HEK293 (cell line): ENCODE results near the gene ZCCHC7.
A peak's percentile ranks its signal among the peaks of the same experiment; 100 is the strongest.

Source experiments
- CTCF ChIA-PET: fragments of 350-600 bp; formaldehyde crosslinking; extraction: SDS; loops from one replicate; lab custom pipeline; 2021; ENCODE audit warnings: antibody characterized with exemption; lab: Yijun Ruan, JAX
- POLR2A ChIA-PET: fragments of 300-600 bp; formaldehyde crosslinking; extraction: SDS; loops from one replicate; lab custom pipeline; 2020; ENCODE audit warnings: antibody characterized with exemption, inconsistent platforms; lab: Yijun Ruan, JAX
- H3K27ac ChIP-seq: fragments of 200-500 bp; sonication (Bioruptor generic); 2 replicates; pipeline ENCODE4 v1.5.1; 2014; ENCODE audit warnings: low read depth, low read length, control low read depth, inconsistent platforms; ENCODE audit errors: extremely low read depth
- H3K36me3 ChIP-seq, 2 experiments: fragments of 200-500 bp in 1 of 2; sonication (Bioruptor generic) in 1 of 2; 1 replicate in 1 of 2; 2 replicates in 1 of 2; pipeline ENCODE4 v1.5.1; 2014 to 2017; ENCODE audit warnings: inconsistent platforms in 2 of 2, low read length in 2 of 2; ENCODE audit not compliant: control insufficient read depth in 2 of 2, insufficient read depth in 1 of 2
- H3K4me1 ChIP-seq: fragments of 200-500 bp; sonication (Bioruptor generic); 2 replicates; pipeline ENCODE4 v1.5.1; 2014; ENCODE audit warnings: mild to moderate bottlenecking, low read length, inconsistent platforms; ENCODE audit not compliant: control insufficient read depth, insufficient read depth
- H3K4me3 ChIP-seq: 2 replicates; pipeline ENCODE4 v1.5.1; 2011; ENCODE audit warnings: low read depth, mild to moderate bottlenecking, control low read depth, low read length, moderate library complexity
- H3K9me3 ChIP-seq: fragments of 200-500 bp; sonication (Bioruptor generic); 2 replicates; pipeline ENCODE4 v1.5.1; 2014; ENCODE audit warnings: low read depth, low read length, inconsistent platforms; ENCODE audit not compliant: control insufficient read depth, insufficient read depth
- KLF10 ChIP-seq: fragments of 450-650 bp; IDR thresholded peaks from 2 replicates; pipeline ENCODE4 v1.5.1; 2018; ENCODE audit warnings: missing biosample characterization, mild to moderate bottlenecking, missing genetic modification characterization
- KLF16 ChIP-seq: fragments of 450-650 bp; formaldehyde crosslinking; IDR thresholded peaks from 2 replicates; pipeline ENCODE4 v1.5.1; 2017; ENCODE audit warnings: missing biosample characterization, missing genetic modification characterization
- KLF9 ChIP-seq: fragments of 450-650 bp; formaldehyde crosslinking; IDR thresholded peaks from 2 replicates; pipeline ENCODE4 v1.5.1; 2016; ENCODE audit warnings: missing biosample characterization, missing genetic modification characterization, low read depth
- SP7 ChIP-seq: fragments of 450-650 bp; formaldehyde crosslinking; IDR thresholded peaks from 2 replicates; pipeline ENCODE4 v1.5.1; 2016; ENCODE audit warnings: missing biosample characterization, missing genetic modification characterization
- TRIM28 ChIP-seq: IDR thresholded peaks from 2 replicates; pipeline ENCODE4 v1.6.1; 2011; ENCODE audit warnings: low read length, control low read depth, borderline replicate concordance
- ZNF121 ChIP-seq: fragments of 450-650 bp; formaldehyde crosslinking; IDR thresholded peaks from 2 replicates; pipeline ENCODE4 v1.5.1; 2016; ENCODE audit warnings: missing biosample characterization, missing genetic modification characterization
- ZNF174 ChIP-seq: fragments of 450-650 bp; formaldehyde crosslinking; IDR thresholded peaks from 2 replicates; pipeline ENCODE4 v1.5.0; 2017; ENCODE audit warnings: missing biosample characterization, mild to moderate bottlenecking, missing genetic modification characterization
- ZNF302 ChIP-seq: fragments of 450-650 bp; formaldehyde crosslinking; IDR thresholded peaks from 2 replicates; pipeline ENCODE4 v1.5.1; 2016; ENCODE audit warnings: missing biosample characterization, missing genetic modification characterization, low read depth
- ZNF366 ChIP-seq: fragments of 450-650 bp; formaldehyde crosslinking; conservative IDR thresholded peaks from 2 replicates; pipeline ENCODE4 v1.5.1; 2016; ENCODE audit warnings: missing biosample characterization, missing genetic modification characterization
- ZNF426 ChIP-seq: fragments of 450-650 bp; formaldehyde crosslinking; IDR thresholded peaks from 2 replicates; pipeline ENCODE4 v1.5.1; 2017; ENCODE audit warnings: missing biosample characterization, missing genetic modification characterization, mild to moderate bottlenecking, inconsistent platforms, moderate library complexity
- ZNF473 ChIP-seq: fragments of 450-650 bp; formaldehyde crosslinking; IDR thresholded peaks from 2 replicates; pipeline ENCODE4 v1.5.1; 2017; ENCODE audit warnings: missing biosample characterization, missing genetic modification characterization
- ZNF544 ChIP-seq: fragments of 450-650 bp; formaldehyde crosslinking; IDR thresholded peaks from 2 replicates; pipeline ENCODE4 v1.5.0; 2017; ENCODE audit warnings: missing biosample characterization, missing genetic modification characterization
- ZNF610 ChIP-seq: fragments of 450-650 bp; formaldehyde crosslinking; IDR thresholded peaks from 2 replicates; pipeline ENCODE4 v1.5.1; 2016; ENCODE audit warnings: missing biosample characterization, missing genetic modification characterization, borderline replicate concordance
- ZNF629 ChIP-seq: fragments of 450-650 bp; formaldehyde crosslinking; IDR thresholded peaks from 2 replicates; pipeline ENCODE4 v1.5.1; 2017; ENCODE audit warnings: missing biosample characterization, missing genetic modification characterization
- ZNF830 ChIP-seq: fragments of 450-650 bp; IDR thresholded peaks from 2 replicates; pipeline ENCODE4 v1.5.0; 2018; ENCODE audit warnings: missing biosample characterization, missing genetic modification characterization, low read depth, mild to moderate bottlenecking, moderate library complexity
- ZNF837 ChIP-seq: fragments of 450-650 bp; formaldehyde crosslinking; IDR thresholded peaks from 2 replicates; pipeline ENCODE4 v1.5.1; 2016; ENCODE audit warnings: missing biosample characterization, missing genetic modification characterization
- ZSCAN4 ChIP-seq: fragments of 450-650 bp; formaldehyde crosslinking; IDR thresholded peaks from 2 replicates; pipeline ENCODE4 v1.5.1; 2017; ENCODE audit warnings: missing biosample characterization, missing genetic modification characterization
- TF ChIP-seq, protein P1 (sequence below): fragments of 450-650 bp; formaldehyde crosslinking; IDR thresholded peaks from 2 replicates; pipeline ENCODE4 v1.5.1; 2016; ENCODE audit warnings: missing biosample characterization, missing genetic modification characterization
- TF ChIP-seq, protein P2 (sequence below): fragments of 450-650 bp; formaldehyde crosslinking; conservative IDR thresholded peaks from 2 replicates; pipeline ENCODE4 v1.5.1; 2016; ENCODE audit warnings: low read depth, missing biosample characterization, missing genetic modification characterization
- TF ChIP-seq, protein P3 (sequence below): fragments of 450-650 bp; formaldehyde crosslinking; IDR thresholded peaks from 2 replicates; pipeline ENCODE4 v1.5.1; 2016; ENCODE audit warnings: missing biosample characterization, missing genetic modification characterization

The ZCCHC7 gene

DNA sequence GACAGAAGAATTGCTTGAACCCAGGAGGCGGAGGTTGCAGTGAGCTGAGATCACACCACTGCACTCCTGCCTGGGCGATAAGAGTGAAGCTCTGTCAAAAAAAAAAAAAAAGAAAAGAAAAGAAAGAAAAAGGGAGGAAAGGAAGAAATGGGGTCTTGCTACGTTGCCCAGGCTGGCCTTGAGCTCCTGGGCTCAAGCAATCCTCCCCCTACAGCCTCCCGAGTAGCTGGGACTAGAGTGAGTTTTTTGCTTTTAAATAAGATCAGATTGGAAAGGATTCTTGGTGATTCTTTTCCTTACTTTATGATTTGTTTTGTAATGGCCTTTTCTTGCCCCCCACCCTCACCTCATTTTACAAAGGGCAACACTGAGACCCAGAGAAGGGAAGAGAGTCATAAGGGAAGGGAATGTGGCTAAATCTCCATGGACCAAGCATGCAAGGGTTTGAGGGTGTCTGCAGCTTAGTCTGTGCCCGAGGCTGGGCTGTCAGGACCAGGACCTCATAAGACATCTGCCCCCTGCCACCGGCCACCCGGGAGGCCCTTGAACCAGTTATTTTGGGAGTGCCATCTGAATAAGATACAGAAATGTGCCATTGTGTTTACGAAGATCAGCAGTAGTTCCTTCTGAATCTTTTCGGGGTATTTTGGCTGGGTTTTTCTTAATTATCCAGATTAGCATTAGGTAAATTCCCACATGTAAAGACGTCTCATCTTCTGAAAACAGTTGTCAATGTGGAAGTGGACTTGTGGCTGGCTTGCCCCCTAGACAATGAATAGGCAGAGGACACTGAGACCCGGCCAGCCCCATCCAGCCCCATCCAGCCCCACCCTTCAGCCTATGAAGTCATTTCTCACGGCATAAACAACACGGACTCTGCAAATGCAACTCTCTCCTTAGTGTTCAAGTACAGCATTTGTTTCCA lies 257.6 kb downstream of the ZCCHC7 start:
- Histone ChIP-seq H3K9me3 (no peaks in the 10 kb centered on the region), H3K4me1 (no peaks in the 10 kb centered on the region), H3K27ac (no peak overlapping the region), H3K36me3 (no peaks in the 10 kb centered on the region), H3K4me3 (no peak overlapping the region)
- POLR2A ChIA-PET: no interaction called here
- CTCF ChIA-PET: interaction anchor here (0.6 to 1.4 kb wide), 2 partner anchors 9 to 13 kb away, joined by 3 read pairs; no protein-coding TSS in a partner anchor
- TF ChIP-seq ZNF174 (tag by site-specific recombination): no peak
- TF ChIP-seq ZNF121: 0 out of 2 replicates have a peak, but pooled peaks have one; percentile 37

DNA sequence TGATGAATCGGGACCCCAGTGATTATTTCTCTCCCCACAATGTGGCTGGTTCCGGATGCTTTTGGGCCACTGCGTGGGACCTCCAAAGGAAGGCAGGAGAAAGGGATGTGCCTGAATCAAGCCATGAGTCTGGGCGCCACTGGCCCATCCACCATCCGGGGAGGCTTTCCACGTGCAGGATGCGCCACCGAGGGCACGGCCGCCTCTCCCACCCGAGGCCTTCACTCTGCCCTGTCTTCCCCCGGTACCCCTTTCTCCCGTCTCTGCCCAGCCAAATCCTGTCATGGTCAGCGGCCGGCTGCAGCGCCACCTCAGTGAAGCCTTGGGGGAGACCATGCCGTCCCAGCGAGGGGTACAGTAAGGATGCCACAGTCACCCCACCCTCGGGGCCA lies 258.2 kb downstream of the ZCCHC7 start:
- no peaks in the 10 kb centered on the region for H3K9me3 ChIP-seq
- no peak for TF ChIP-seq KLF10 (tag by site-specific recombination)
- no peak for TF ChIP-seq ZNF610 (tag by site-specific recombination)
- no peak for TF ChIP-seq ZNF473 (tag by site-specific recombination)
- TF ChIP-seq, protein P1, sequence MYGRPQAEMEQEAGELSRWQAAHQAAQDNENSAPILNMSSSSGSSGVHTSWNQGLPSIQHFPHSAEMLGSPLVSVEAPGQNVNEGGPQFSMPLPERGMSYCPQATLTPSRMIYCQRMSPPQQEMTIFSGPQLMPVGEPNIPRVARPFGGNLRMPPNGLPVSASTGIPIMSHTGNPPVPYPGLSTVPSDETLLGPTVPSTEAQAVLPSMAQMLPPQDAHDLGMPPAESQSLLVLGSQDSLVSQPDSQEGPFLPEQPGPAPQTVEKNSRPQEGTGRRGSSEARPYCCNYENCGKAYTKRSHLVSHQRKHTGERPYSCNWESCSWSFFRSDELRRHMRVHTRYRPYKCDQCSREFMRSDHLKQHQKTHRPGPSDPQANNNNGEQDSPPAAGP (tag by site-specific recombination): no peak
- no peak for TF ChIP-seq ZNF629 (tag by site-specific recombination)
- no peak for TF ChIP-seq ZNF544 (tag by site-specific recombination)
- TF ChIP-seq KLF16 (tag by site-specific recombination): no peak
- TF ChIP-seq ZNF830: no peak
- no peak for TF ChIP-seq SP7 (tag by site-specific recombination)
- no peak for TF ChIP-seq KLF9 (tag by site-specific recombination)
- no peak for TF ChIP-seq ZNF302
- TF ChIP-seq ZSCAN4 (tag by site-specific recombination): no peak
- TF ChIP-seq ZNF837 (tag by site-specific recombination): no peak
- no peak for TF ChIP-seq ZNF426 (tag by site-specific recombination)
- TF ChIP-seq TRIM28: no peak
- POLR2A ChIA-PET: no interaction called here
- no peak overlapping the region for H3K27ac ChIP-seq
- H3K4me3 ChIP-seq: no peak overlapping the region
- H3K36me3 ChIP-seq: no peaks in the 10 kb centered on the region
- no peaks in the 10 kb centered on the region for H3K4me1 ChIP-seq
- CTCF ChIA-PET: no interaction called here

DNA sequence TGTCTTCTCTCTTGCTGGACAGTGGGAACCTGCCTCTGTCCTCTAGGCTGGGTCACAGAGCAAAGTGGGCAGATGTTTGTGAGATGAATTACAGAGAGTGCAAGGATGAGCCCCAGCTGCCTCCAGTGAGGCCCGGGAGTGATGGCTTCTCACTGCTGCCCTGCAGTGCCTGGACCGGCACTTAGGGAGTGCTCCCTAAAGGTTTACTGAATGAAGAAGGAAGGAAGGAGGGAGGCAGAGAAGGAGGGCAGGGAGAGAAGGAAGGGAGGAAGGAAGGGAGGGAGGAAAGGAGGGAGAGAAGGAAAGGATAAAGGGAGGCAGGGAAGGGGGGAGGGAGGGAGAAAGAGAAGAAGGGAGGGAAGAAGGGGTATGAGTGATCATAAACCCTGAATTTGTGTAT lies 259.5 kb downstream of the ZCCHC7 start:
- no peaks in the 10 kb centered on the region for H3K4me1 ChIP-seq
- ChIA-PET CTCF (no interaction called here), POLR2A (no interaction called here)

More for the DNA sequence above, 259.5 kb downstream of the ZCCHC7 start:
- Histone ChIP-seq H3K4me3 (no peak overlapping the region), H3K27ac (no peak overlapping the region), H3K9me3 (no peaks in the 10 kb centered on the region), H3K36me3 (no peaks in the 10 kb centered on the region)
- peak; percentile 60 for TF ChIP-seq ZNF366 (tag by site-specific recombination)
- TF ChIP-seq, protein P2, sequence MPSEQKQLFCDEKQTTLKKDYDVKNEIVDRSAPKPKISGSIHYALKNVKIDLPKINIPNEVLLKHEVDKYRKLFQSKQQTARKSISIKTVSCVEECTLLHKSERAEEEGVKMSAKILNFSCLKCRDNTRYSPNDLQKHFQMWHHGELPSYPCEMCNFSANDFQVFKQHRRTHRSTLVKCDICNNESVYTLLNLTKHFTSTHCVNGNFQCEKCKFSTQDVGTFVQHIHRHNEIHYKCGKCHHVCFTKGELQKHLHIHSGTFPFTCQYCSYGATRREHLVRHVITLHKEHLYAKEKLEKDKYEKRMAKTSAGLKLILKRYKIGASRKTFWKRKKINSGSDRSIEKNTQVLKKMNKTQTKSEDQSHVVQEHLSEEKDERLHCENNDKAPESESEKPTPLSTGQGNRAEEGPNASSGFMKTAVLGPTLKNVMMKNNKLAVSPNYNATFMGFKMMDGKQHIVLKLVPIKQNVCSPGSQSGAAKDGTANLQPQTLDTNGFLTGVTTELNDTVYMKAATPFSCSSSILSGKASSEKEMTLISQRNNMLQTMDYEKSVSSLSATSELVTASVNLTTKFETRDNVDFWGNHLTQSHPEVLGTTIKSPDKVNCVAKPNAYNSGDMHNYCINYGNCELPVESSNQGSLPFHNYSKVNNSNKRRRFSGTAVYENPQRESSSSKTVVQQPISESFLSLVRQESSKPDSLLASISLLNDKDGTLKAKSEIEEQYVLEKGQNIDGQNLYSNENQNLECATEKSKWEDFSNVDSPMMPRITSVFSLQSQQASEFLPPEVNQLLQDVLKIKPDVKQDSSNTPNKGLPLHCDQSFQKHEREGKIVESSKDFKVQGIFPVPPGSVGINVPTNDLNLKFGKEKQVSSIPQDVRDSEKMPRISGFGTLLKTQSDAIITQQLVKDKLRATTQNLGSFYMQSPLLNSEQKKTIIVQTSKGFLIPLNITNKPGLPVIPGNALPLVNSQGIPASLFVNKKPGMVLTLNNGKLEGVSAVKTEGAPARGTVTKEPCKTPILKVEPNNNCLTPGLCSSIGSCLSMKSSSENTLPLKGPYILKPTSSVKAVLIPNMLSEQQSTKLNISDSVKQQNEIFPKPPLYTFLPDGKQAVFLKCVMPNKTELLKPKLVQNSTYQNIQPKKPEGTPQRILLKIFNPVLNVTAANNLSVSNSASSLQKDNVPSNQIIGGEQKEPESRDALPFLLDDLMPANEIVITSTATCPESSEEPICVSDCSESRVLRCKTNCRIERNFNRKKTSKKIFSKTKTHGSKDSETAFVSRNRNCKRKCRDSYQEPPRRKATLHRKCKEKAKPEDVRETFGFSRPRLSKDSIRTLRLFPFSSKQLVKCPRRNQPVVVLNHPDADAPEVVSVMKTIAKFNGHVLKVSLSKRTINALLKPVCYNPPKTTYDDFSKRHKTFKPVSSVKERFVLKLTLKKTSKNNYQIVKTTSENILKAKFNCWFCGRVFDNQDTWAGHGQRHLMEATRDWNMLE: no peak
- TF ChIP-seq, protein P3, sequence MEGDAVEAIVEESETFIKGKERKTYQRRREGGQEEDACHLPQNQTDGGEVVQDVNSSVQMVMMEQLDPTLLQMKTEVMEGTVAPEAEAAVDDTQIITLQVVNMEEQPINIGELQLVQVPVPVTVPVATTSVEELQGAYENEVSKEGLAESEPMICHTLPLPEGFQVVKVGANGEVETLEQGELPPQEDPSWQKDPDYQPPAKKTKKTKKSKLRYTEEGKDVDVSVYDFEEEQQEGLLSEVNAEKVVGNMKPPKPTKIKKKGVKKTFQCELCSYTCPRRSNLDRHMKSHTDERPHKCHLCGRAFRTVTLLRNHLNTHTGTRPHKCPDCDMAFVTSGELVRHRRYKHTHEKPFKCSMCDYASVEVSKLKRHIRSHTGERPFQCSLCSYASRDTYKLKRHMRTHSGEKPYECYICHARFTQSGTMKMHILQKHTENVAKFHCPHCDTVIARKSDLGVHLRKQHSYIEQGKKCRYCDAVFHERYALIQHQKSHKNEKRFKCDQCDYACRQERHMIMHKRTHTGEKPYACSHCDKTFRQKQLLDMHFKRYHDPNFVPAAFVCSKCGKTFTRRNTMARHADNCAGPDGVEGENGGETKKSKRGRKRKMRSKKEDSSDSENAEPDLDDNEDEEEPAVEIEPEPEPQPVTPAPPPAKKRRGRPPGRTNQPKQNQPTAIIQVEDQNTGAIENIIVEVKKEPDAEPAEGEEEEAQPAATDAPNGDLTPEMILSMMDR: no peak
